Measurements from ENCODE around the gene DRAP1. TPM values are rescaled to one million over a fixed set of nuclear protein-coding genes. Genes with fewer than 3 reads are reported as not detected.
"Not testable (repeated sequence)": the region's sequence is repeated elsewhere in the genome, so short reads cannot be mapped to it uniquely, and the experiment has no call there.

The DRAP1 gene
- total RNA-seq, 1 experiment from 2014 or later: 581 TPM

DNA sequence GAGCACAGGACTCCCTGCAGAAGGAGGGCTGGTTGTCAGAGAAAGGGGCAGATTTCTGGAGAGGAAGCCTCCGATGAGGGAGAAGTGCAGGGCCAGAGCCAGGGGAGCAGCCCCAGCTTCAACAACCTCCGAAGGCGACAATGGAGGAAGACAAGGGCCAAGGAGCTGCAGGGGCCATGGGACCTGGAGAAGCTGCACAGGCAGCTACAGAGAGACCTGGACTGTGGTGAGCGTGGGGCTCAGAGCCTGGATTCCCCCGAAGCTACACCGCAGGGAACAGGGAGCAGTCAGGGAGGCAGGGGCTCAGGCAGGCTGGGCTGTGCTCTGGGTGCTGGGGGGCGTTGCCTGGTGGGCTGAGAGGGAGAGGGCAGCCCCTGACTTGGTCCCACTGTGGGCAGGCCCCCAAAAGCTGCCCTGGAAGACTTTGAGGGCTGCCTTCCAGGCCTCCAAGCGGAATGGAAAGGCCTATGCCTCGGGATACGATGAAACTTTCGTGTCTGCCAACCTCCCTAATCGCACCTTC, 28.4 kb downstream of the DRAP1 start:
- no peak for DNase-seq (ENCODE audit: low read depth, low spot score)
- ATAC-seq: no peak
- Histone ChIP-seq H3K9me3 (ENCODE audit: control insufficient read depth, insufficient read depth, low read depth, low read length) (no peaks in the 10 kb centered on the region), H3K36me3 (ENCODE audit: control insufficient read depth, insufficient read depth, low read length) (no peaks in the 10 kb centered on the region), H3K4me1 (ENCODE audit: control insufficient read depth, insufficient read depth, low read length) (no peaks in the 10 kb centered on the region), H3K27ac (ENCODE audit: low read length) (no peak overlapping the region), H3K4me3 (ENCODE audit: low read depth in 2 of 2, low read length in 2 of 2) (no peak overlapping the region), H3K27me3 (ENCODE audit: control insufficient read depth, insufficient read depth, low read length) (no peaks in the 10 kb centered on the region)
- BruUV-seq (replicated peaks): no TSS peak
- ChIA-PET CTCF (no interaction called here), POLR2A (no interaction called here)
- in situ Hi-C loops (cut with HindIII; ENCODE audit: low pct_unique_long_range_greater_than_20kb, low sequenced_read_pairs) (no loop called here), intact Hi-C loops (cut with micrococcal nuclease; ENCODE audit: unreplicated experiment) (no loop called here)
- TF ChIP-seq TCF7L2 (IDR thresholded peaks at IDR 0.05; ENCODE audit: low read depth, low read length) (no peak), SIN3A (IDR thresholded peaks at IDR 0.05; ENCODE audit: borderline replicate concordance, insufficient read depth, low read depth, low read length) (no peak), POLR2AphosphoS5 (IDR thresholded peaks at IDR 0.05; ENCODE audit: low read depth, low read length) (no peak)
- TF ChIP-seq, protein P1, sequence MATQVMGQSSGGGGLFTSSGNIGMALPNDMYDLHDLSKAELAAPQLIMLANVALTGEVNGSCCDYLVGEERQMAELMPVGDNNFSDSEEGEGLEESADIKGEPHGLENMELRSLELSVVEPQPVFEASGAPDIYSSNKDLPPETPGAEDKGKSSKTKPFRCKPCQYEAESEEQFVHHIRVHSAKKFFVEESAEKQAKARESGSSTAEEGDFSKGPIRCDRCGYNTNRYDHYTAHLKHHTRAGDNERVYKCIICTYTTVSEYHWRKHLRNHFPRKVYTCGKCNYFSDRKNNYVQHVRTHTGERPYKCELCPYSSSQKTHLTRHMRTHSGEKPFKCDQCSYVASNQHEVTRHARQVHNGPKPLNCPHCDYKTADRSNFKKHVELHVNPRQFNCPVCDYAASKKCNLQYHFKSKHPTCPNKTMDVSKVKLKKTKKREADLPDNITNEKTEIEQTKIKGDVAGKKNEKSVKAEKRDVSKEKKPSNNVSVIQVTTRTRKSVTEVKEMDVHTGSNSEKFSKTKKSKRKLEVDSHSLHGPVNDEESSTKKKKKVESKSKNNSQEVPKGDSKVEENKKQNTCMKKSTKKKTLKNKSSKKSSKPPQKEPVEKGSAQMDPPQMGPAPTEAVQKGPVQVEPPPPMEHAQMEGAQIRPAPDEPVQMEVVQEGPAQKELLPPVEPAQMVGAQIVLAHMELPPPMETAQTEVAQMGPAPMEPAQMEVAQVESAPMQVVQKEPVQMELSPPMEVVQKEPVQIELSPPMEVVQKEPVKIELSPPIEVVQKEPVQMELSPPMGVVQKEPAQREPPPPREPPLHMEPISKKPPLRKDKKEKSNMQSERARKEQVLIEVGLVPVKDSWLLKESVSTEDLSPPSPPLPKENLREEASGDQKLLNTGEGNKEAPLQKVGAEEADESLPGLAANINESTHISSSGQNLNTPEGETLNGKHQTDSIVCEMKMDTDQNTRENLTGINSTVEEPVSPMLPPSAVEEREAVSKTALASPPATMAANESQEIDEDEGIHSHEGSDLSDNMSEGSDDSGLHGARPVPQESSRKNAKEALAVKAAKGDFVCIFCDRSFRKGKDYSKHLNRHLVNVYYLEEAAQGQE (IDR thresholded peaks at IDR 0.05; ENCODE audit: insufficient read depth in 1 of 2, low read depth in 2 of 2, low read length in 1 of 2): no peak
- TF ChIP-seq, protein P2, sequence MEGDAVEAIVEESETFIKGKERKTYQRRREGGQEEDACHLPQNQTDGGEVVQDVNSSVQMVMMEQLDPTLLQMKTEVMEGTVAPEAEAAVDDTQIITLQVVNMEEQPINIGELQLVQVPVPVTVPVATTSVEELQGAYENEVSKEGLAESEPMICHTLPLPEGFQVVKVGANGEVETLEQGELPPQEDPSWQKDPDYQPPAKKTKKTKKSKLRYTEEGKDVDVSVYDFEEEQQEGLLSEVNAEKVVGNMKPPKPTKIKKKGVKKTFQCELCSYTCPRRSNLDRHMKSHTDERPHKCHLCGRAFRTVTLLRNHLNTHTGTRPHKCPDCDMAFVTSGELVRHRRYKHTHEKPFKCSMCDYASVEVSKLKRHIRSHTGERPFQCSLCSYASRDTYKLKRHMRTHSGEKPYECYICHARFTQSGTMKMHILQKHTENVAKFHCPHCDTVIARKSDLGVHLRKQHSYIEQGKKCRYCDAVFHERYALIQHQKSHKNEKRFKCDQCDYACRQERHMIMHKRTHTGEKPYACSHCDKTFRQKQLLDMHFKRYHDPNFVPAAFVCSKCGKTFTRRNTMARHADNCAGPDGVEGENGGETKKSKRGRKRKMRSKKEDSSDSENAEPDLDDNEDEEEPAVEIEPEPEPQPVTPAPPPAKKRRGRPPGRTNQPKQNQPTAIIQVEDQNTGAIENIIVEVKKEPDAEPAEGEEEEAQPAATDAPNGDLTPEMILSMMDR (IDR thresholded peaks at IDR 0.05): no peak

DNA sequence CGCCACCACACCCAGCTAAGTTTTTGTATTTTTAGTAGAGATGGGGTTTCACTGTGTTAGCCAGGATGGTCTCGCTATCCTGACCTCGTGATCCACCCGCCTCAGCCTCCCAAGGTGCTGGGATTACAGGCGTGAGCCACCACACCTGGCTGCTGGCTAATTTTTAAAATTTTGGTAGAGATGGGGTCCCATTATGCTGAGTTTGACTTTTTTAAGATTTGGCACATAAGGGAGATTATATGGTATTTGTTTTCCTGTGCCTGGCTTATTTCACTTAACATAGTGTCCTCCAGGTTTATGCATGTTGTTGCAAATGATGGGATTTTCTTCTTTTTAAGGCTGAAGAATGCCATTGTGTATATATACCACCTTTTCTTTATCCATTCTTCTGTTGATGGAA, 31.5 kb downstream of the DRAP1 start:
- CTCF ChIA-PET; BruUV-seq (replicated peaks); H3K27ac ChIP-seq (ENCODE audit: low read length); DNase-seq (ENCODE audit: low read depth, low spot score); H3K27me3 ChIP-seq (ENCODE audit: control insufficient read depth, insufficient read depth, low read length); ATAC-seq; H3K4me3 ChIP-seq (ENCODE audit: low read depth in 2 of 2, low read length in 2 of 2); H3K9me3 ChIP-seq (ENCODE audit: control insufficient read depth, insufficient read depth, low read depth, low read length); intact Hi-C loops (cut with micrococcal nuclease; ENCODE audit: unreplicated experiment); H3K4me1 ChIP-seq (ENCODE audit: control insufficient read depth, insufficient read depth, low read length); H3K36me3 ChIP-seq (ENCODE audit: control insufficient read depth, insufficient read depth, low read length); in situ Hi-C loops (cut with HindIII; ENCODE audit: low pct_unique_long_range_greater_than_20kb, low sequenced_read_pairs): not testable (repeated sequence)
- POLR2A ChIA-PET: interaction anchor here (0.7 kb wide), 1 partner anchor 1090 kb away, joined by 5 read pairs; no protein-coding TSS in a partner anchor

DNA sequence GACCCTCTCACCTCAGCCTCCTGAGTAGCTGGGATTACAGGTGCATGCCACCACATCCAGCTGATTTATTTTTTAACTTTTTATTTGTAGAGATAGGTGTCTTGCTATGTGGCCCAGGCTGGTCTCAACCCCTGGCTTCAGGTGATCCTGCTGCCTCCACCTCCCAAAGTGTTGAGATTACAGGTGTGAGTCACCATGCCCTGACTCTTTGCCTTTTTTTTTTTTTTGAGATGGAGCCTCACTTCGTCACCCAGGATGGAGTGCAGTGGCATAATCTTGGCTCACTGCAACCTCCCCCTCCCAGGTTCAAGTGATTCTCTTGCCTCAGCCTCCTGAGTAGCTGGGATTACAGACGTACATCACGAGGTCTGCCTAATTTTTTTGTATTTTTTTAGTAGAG, 32.4 kb downstream of the DRAP1 start:
- H3K27me3 ChIP-seq (ENCODE audit: control insufficient read depth, insufficient read depth, low read length); H3K4me3 ChIP-seq (ENCODE audit: low read depth in 2 of 2, low read length in 2 of 2); H3K9me3 ChIP-seq (ENCODE audit: control insufficient read depth, insufficient read depth, low read depth, low read length); H3K36me3 ChIP-seq (ENCODE audit: control insufficient read depth, insufficient read depth, low read length); ATAC-seq; H3K27ac ChIP-seq (ENCODE audit: low read length); DNase-seq (ENCODE audit: low read depth, low spot score); intact Hi-C loops (cut with micrococcal nuclease; ENCODE audit: unreplicated experiment); H3K4me1 ChIP-seq (ENCODE audit: control insufficient read depth, insufficient read depth, low read length); BruUV-seq (replicated peaks); in situ Hi-C loops (cut with HindIII; ENCODE audit: low pct_unique_long_range_greater_than_20kb, low sequenced_read_pairs); POLR2A ChIA-PET: not testable (repeated sequence)
- CTCF ChIA-PET: interaction anchor here (0.5 kb wide), 1 partner anchor 11 kb away, joined by 5 read pairs; no protein-coding TSS in a partner anchor

Measured in Panc1 (cell line).